Thoracic aorta (tissue), 2 donors: ENCODE data around the gene DUSP10. TPM values are rescaled to one million over a fixed set of nuclear protein-coding genes. Genes with fewer than 3 reads are reported as not detected.

ENCODE experiments used
- ATAC-seq: fragments of 150-250 bp; one replicate; pipeline ENCODE4 v1.8.0; 2017; ENCODE audit warnings: low read depth; ENCODE audit not compliant: insufficient number of reproducible peaks, low FRiP score
- DNase-seq: peaks from one replicate; pipeline ENCODE4 v3.0.0-alpha.2; 2020; ENCODE audit warnings: low spot score
- H3K27ac ChIP-seq, 2 donors: fragments of 200-600 bp; sonication (generic); 1 replicate in 1 of 2; 2 replicates in 1 of 2; pipeline ENCODE4 v1.5.1; 2016; ENCODE audit warnings: mild to moderate bottlenecking in 2 of 2, moderate library complexity in 2 of 2
- H3K27me3 ChIP-seq: fragments of 200-600 bp; sonication (generic); replicated peaks from 2 replicates; pipeline ENCODE4 v1.6.0; 2016; ENCODE audit warnings: mild to moderate bottlenecking; ENCODE audit not compliant: insufficient read depth
- H3K36me3 ChIP-seq: fragments of 200-600 bp; sonication (generic); one replicate; pipeline ENCODE4 v1.5.1; 2016
- H3K4me1 ChIP-seq, 2 donors: fragments of 200-600 bp; sonication (generic); 1 replicate in 1 of 2; 2 replicates in 1 of 2; pipeline versions ENCODE4 v1.5.1 to v1.6.0; 2016; ENCODE audit warnings: low read depth in 2 of 2, mild to moderate bottlenecking in 1 of 2; ENCODE audit not compliant: control insufficient read depth in 1 of 2
- H3K4me3 ChIP-seq: fragments of 200-600 bp; sonication (generic); 2 replicates; pipeline ENCODE4 v1.5.1; 2016; ENCODE audit warnings: mild to moderate bottlenecking
- H3K9me3 ChIP-seq: fragments of 200-600 bp; sonication (generic); 2 replicates; pipeline ENCODE4 v1.5.1; 2016
- CTCF ChIP-seq: fragments of 200-600 bp; sonication (generic); IDR thresholded peaks from one replicate; pipeline ENCODE4 v1.5.1; 2019; ENCODE audit warnings: antibody characterized with exemption
- total RNA-seq, 2 donors: library from RNA; depleted of rRNA; stranded (reverse); fragments of >200 nt; gene quantifications; one replicate each; pipeline versions ENCODE4 v1.1.0 to v1.2.3, GENCODE V29; 2016

The DUSP10 gene
- total RNA-seq, 2 donors from 2014 or later, result 2.3 to 10.4 TPM

- H3K4me3 ChIP-seq, result no peak overlapping the region
- ATAC-seq (no peak), DNase-seq (no peak)
- no peaks in the 10 kb centered on the region for H3K27me3 ChIP-seq
- no peaks in the 10 kb centered on the region for H3K4me1 ChIP-seq
- no peak for TF ChIP-seq CTCF
- no peaks in the 10 kb centered on the region for H3K9me3 ChIP-seq
- no peaks in the 10 kb centered on the region for H3K36me3 ChIP-seq
- no peak overlapping the region for H3K27ac ChIP-seq
Observed at GRCh38 chr1:221778535-221779142, 36.8 kb upstream of the DUSP10 start.

DNA sequence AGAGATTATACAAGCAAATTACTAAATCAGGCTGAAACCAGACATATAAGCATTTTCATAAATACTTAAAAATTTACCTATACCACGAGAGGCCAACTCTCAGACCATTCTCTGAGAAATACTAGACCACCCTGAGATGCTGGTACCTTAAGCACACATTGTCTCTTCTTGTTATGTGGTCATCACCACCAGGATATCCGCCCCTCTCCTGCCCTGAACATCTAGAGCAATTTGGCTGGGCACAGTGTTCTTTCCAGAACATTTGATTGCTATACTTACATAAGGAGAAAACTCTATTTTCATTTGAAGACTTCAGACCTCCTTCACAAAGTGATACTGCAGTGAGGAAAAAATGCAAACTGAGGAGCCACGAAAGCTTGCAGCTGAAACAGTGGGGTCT lies 36.2 kb upstream of the DUSP10 start:
- TF ChIP-seq CTCF, result no peak
- Histone ChIP-seq H3K36me3 (no peaks in the 10 kb centered on the region), H3K27me3 (no peaks in the 10 kb centered on the region), H3K4me3 (no peak overlapping the region), H3K4me1 (no peaks in the 10 kb centered on the region), H3K27ac (no peak overlapping the region), H3K9me3 (no peaks in the 10 kb centered on the region)
- DNase-seq, result no peak
- no peak for ATAC-seq

DNA sequence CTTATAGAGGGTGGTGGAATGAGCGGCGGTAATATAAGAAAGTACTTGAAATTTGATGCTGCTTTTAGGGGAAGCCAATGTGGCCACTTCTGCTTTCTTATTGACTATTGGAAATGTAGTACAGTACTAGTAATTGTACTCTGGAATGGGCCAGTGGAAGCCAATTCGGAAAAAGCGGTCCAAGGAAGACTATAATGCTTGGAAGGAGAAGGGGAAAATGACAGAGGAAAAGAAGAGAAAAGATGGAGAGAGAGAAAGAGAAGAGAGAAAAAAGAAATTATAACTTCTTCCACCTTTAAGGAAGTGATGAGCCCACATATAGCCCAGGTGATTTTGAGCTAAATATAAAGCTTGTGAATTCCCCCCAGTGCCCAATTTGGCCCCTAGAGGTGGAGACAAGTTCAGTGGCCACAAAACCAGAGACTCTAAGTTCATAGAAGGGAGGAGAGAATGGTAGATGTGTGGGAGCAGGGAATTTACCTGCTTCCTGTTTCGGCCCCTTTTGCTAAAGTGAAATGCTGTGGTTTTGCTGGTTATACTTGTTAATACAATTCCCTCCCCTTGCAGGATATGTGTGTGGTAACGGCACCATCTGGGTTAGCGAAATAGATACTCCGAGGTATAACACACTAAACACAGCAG lies 35.7 kb upstream of the DUSP10 start:
- H3K4me3 ChIP-seq, result no peak overlapping the region
- ATAC-seq (no peak), DNase-seq (no peak)
- H3K27ac ChIP-seq, result no peak overlapping the region
- H3K36me3 ChIP-seq, result no peaks in the 10 kb centered on the region
- H3K4me1 ChIP-seq, result no peaks in the 10 kb centered on the region
- H3K9me3 ChIP-seq, result no peaks in the 10 kb centered on the region
- TF ChIP-seq CTCF, result no peak
- H3K27me3 ChIP-seq, result no peaks in the 10 kb centered on the region

GRCh38 chr1:221776495-221777301 lies 34.8 kb upstream of the DUSP10 start:
- H3K27ac ChIP-seq, result no peak overlapping the region
- ATAC-seq, result no peak
- H3K27me3 ChIP-seq, result no peaks in the 10 kb centered on the region
- H3K36me3 ChIP-seq, result no peaks in the 10 kb centered on the region
- no peaks in the 10 kb centered on the region for H3K4me1 ChIP-seq
- no peak overlapping the region for H3K4me3 ChIP-seq
- DNase-seq, result no peak
- H3K9me3 ChIP-seq, result no peaks in the 10 kb centered on the region
- no peak for TF ChIP-seq CTCF

DNA sequence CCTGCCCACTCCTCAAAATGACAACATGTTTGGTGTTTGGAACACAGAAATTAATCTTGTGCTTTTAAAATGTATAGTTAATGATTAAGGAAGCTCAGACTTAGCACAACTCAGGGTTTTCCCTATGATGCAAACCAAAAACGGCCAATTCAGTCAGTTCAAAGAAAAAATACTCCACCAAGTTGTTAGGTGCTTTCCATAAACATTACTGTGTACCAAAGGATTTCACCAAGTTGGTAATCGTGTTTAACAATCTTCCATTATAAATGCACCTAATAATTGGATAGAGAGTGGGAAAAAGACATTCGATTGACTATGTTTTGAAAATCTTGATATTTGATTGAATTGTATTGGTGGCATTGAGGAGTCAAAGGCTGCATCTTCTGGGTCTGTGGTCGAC lies 33.3 kb upstream of the DUSP10 start:
- no peaks in the 10 kb centered on the region for H3K4me1 ChIP-seq
- no peaks in the 10 kb centered on the region for H3K27me3 ChIP-seq
- H3K36me3 ChIP-seq, result no peaks in the 10 kb centered on the region
- ATAC-seq (no peak), DNase-seq (no peak)
- H3K9me3 ChIP-seq, result no peaks in the 10 kb centered on the region
- TF ChIP-seq CTCF, result no peak
- H3K27ac ChIP-seq, result no peak overlapping the region
- no peak overlapping the region for H3K4me3 ChIP-seq
